PFSK-1 (cell line): ENCODE data around the gene FAM184B.

ENCODE experiments used
- POLR2AphosphoS5 ChIP-seq: IDR thresholded peaks from 2 replicates; pipeline ENCODE4 v1.6.1; 2012; ENCODE audit warnings: low read depth, mild to moderate bottlenecking, control low read depth, low read length, moderate library complexity
- SIN3A ChIP-seq: IDR thresholded peaks from 2 replicates; pipeline ENCODE4 v1.6.1; 2012; ENCODE audit warnings: mild to moderate bottlenecking, low read length, moderate library complexity, borderline replicate concordance; ENCODE audit not compliant: insufficient read depth
- TAF1 ChIP-seq: IDR thresholded peaks from 2 replicates; pipeline ENCODE4 v1.6.1; 2012; ENCODE audit warnings: low read length, control low read depth, borderline replicate concordance; ENCODE audit not compliant: insufficient read depth
- TF ChIP-seq, protein P1 (sequence below), 2 experiments: IDR thresholded peaks; 2 replicates each; pipeline versions ENCODE4 v1.6.1 to v1.8.0; 2011 to 2012; ENCODE audit warnings: low read depth in 2 of 2, low read length in 2 of 2, control low read depth in 1 of 2, inconsistent platforms in 1 of 2, mild to moderate bottlenecking in 1 of 2, moderate library complexity in 1 of 2; ENCODE audit not compliant: insufficient read depth in 1 of 2

DNA sequence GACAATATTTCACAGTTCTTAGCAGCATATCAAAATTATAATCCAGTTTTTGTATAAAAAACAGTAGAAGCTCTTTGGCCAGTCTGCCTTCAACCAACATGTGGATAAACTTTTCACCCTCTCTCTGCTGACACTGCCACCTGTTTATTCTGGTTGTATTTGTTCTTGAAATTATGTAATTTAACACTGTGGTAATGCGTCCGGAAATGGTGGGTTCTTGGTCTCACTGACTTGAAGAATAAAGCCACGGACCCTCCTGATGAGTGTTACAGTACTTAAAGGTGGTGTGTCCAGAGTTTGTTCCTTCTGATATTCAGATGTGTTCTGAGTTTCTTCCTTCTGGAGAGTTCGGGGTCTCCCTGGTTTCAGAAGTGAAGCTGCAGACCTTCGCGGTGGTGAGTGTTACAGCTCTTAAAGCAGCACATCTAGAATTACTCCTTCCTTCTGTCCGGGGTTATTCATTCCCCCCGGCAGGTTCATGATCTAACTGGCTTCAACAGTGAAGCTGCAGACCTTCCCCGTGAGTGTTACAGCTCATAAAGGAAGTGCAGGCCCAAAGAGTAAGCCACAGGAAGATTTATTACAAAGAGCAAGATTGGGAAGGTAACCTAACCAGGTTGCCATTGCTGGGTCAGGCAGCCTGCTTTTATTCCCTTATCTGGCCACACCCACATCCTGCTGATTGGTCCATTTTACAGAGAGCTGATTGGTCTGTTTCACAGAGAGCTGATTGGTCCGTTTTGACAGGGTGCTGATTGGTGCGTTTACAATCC, 15.7 kb downstream of the FAM184B start:
- no peak for TF ChIP-seq POLR2AphosphoS5
- no peak for TF ChIP-seq TAF1
- TF ChIP-seq, protein P1, sequence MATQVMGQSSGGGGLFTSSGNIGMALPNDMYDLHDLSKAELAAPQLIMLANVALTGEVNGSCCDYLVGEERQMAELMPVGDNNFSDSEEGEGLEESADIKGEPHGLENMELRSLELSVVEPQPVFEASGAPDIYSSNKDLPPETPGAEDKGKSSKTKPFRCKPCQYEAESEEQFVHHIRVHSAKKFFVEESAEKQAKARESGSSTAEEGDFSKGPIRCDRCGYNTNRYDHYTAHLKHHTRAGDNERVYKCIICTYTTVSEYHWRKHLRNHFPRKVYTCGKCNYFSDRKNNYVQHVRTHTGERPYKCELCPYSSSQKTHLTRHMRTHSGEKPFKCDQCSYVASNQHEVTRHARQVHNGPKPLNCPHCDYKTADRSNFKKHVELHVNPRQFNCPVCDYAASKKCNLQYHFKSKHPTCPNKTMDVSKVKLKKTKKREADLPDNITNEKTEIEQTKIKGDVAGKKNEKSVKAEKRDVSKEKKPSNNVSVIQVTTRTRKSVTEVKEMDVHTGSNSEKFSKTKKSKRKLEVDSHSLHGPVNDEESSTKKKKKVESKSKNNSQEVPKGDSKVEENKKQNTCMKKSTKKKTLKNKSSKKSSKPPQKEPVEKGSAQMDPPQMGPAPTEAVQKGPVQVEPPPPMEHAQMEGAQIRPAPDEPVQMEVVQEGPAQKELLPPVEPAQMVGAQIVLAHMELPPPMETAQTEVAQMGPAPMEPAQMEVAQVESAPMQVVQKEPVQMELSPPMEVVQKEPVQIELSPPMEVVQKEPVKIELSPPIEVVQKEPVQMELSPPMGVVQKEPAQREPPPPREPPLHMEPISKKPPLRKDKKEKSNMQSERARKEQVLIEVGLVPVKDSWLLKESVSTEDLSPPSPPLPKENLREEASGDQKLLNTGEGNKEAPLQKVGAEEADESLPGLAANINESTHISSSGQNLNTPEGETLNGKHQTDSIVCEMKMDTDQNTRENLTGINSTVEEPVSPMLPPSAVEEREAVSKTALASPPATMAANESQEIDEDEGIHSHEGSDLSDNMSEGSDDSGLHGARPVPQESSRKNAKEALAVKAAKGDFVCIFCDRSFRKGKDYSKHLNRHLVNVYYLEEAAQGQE (IDR thresholded peaks at IDR 0.05; ENCODE audit: insufficient read depth in 1 of 2, low read depth in 2 of 2, low read length in 2 of 2) = no peak
- TF ChIP-seq SIN3A = no peak
